ELF-1 (cell line): ENCODE results near the gene ZACN.

Source experiments
- DNase-seq: peaks from one replicate; pipeline ENCODE4 v3.0.0-alpha.2; 2016; ENCODE audit warnings: low read depth, low spot score

The ZACN gene

GRCh38 chr17:76102944-76103273, 23.9 kb downstream of the ZACN start:
- DNase-seq, result no peak

- peak; percentile 94 for DNase-seq
Measured at GRCh38 chr17:76103274-76104139, 24.5 kb downstream of the ZACN start, which contains the start of gene EXOC7. Gene EXOC7 (minus strand): TSS chr17:76103787. CDS start chr17:76103692, 95 bp downstream.

GRCh38 chr17:76104140-76104895, 25.3 kb downstream of the ZACN start:
- no peak for DNase-seq

GRCh38 chr17:76104896-76105231, 25.9 kb downstream of the ZACN start:
- DNase-seq, result no peak

GRCh38 chr17:76106703-76107102, 27.7 kb downstream of the ZACN start:
- DNase-seq, result no peak

- DNase-seq, result no peak
Measured at GRCh38 chr17:76107509-76107908, 28.5 kb downstream of the ZACN start.

GRCh38 chr17:76111956-76112355, 33.0 kb downstream of the ZACN start:
- no peak for DNase-seq

GRCh38 chr17:76115138-76115754, 36.3 kb downstream of the ZACN start:
- no peak for DNase-seq

- DNase-seq, result peak; percentile 30
Measured at GRCh38 chr17:76119409-76120371, 40.7 kb downstream of the ZACN start.

- DNase-seq, result peak; percentile 23
Measured at GRCh38 chr17:76120658-76121008, 41.7 kb downstream of the ZACN start.

- DNase-seq, result peak; percentile 53
Measured at GRCh38 chr17:76121932-76122430, 43.0 kb downstream of the ZACN start.

GRCh38 chr17:76122431-76123190, 43.6 kb downstream of the ZACN start:
- DNase-seq, result peak; percentile 67

GRCh38 chr17:76123191-76123499, 44.2 kb downstream of the ZACN start:
- DNase-seq, result no peak

- no peak for DNase-seq
Measured at GRCh38 chr17:76123749-76124581, 45.0 kb downstream of the ZACN start.

- peak; percentile 68 for DNase-seq
Measured at GRCh38 chr17:76124582-76125390, 45.8 kb downstream of the ZACN start.

GRCh38 chr17:76125391-76125675, 46.4 kb downstream of the ZACN start:
- no peak for DNase-seq

- no peak for DNase-seq
Measured at GRCh38 chr17:76125922-76126321, 46.9 kb downstream of the ZACN start.

GRCh38 chr17:76130473-76130872, 51.5 kb downstream of the ZACN start:
- DNase-seq, result no peak

- DNase-seq, result no peak
Measured at GRCh38 chr17:76131051-76131691, 52.2 kb downstream of the ZACN start.
